NCI-H1417 (cell line): ENCODE data around the gene APOC4.
"Not testable (repeated sequence)": the region's sequence is repeated elsewhere in the genome, so short reads cannot be mapped to it uniquely, and the experiment has no call there.

Experiments used
- DNase-seq, 3 experiments: peaks; one replicate each; lab custom pipeline; 2025; lab: John Stamatoyannopoulos, UW

The APOC4 gene

GRCh38 chr19:44942067-44942571 lies at the start of gene APOC4:
TSS of gene APOC4 (plus strand) at chr19:44942237. CDS start at chr19:44942278, 41 bp downstream.
- DNase-seq: no peak

DNA sequence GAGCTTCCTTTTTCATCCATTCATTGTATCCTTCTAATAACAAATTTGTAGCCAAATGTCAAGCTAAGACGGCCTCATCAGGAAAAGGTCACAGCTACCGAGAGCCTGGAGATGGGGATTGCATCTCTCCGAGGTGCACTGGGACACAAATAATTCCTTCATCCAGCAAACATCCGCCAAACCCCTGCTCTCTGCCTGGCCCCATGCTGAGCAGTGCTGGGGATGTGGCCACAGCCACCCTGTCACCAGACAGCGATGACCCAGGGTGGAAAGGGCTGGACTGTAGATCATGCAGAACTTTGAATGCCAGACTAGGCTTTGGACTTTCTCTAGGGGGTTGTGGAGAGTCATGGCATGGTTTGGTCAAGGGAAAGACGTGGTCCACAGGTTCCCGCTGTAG lies 49.1 kb upstream of the APOC4 start:
- no peak for DNase-seq

DNA sequence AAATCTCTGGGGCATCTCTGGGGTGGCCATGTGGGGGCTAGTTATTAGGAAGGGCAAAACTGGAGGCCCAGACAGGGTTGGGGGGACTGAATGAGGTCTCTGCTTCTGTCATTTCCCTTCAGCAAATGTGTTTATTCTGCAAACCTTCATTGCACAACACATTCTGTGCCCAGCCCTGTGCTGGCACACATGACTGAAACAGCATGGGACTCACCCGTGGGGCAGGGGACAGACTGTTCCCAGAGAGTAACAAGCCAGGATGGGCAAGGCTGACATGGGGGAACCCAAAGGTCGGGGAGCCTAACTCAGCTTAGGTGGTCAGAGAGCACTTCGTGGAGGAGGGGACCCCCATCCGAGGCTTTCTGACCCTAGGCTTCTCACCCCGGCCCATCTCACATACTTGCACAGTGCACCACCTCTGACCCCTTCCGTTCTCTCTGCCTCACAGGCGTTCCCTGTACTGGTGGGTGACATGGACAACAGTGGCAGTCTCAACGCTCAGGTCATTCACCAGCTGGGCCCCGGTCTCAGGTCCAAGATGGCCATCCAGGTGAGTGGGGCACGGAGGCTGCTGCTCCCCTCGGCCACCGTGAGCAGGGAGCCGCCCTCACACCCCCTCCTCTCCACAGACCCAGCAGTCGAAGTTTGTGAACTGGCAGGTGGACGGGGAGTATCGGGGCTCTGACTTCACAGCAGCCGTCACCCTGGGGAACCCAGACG lies 48.5 kb upstream of the APOC4 start:
- no peak for DNase-seq

- no peak for DNase-seq
Measured at GRCh38 chr19:44894052-44894400, 48.0 kb upstream of the APOC4 start.

GRCh38 chr19:44894946-44895345 lies 47.1 kb upstream of the APOC4 start:
- no peak for DNase-seq

DNA sequence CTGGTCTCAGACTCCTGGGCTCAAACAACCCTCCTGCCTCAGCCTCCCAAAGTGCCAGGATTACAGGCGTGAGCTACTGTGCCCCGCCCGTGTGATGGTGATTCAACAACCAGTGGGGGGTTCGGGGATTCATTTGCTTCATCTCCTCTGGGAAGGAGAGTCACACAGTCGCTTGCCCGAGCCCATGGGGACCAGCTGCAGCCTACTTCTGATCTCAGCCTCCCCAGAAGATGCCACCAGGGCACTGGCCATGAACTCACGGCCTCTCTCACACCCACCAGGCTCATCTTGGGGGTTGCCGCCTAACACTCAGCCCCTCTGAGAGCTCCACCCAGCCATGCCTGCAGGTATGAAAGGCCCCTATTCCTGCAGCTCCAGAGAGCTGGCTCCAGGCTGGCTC lies 44.2 kb upstream of the APOC4 start:
- DNase-seq: no peak

- DNase-seq: no peak
Measured at GRCh38 chr19:44900328-44901244, 41.5 kb upstream of the APOC4 start.

- no peak for DNase-seq
Measured at GRCh38 chr19:44903216-44903601, 38.8 kb upstream of the APOC4 start.

- DNase-seq: peak; percentile 7 to 65 (median 30)
Measured at GRCh38 chr19:44903602-44904425, 38.2 kb upstream of the APOC4 start.

DNA sequence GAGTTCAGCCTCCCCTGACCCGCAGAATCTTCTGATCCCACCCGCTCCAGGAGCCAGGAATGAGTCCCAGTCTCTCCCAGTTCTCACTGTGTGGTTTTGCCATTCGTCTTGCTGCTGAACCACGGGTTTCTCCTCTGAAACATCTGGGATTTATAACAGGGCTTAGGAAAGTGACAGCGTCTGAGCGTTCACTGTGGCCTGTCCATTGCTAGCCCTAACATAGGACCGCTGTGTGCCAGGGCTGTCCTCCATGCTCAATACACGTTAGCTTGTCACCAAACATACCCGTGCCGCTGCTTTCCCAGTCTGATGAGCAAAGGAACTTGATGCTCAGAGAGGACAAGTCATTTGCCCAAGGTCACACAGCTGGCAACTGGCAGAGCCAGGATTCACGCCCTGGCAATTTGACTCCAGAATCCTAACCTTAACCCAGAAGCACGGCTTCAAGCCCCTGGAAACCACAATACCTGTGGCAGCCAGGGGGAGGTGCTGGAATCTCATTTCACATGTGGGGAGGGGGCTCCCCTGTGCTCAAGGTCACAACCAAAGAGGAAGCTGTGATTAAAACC lies 37.5 kb upstream of the APOC4 start:
- DNase-seq: peak in 1 of 3 experiments; percentile 13

DNA sequence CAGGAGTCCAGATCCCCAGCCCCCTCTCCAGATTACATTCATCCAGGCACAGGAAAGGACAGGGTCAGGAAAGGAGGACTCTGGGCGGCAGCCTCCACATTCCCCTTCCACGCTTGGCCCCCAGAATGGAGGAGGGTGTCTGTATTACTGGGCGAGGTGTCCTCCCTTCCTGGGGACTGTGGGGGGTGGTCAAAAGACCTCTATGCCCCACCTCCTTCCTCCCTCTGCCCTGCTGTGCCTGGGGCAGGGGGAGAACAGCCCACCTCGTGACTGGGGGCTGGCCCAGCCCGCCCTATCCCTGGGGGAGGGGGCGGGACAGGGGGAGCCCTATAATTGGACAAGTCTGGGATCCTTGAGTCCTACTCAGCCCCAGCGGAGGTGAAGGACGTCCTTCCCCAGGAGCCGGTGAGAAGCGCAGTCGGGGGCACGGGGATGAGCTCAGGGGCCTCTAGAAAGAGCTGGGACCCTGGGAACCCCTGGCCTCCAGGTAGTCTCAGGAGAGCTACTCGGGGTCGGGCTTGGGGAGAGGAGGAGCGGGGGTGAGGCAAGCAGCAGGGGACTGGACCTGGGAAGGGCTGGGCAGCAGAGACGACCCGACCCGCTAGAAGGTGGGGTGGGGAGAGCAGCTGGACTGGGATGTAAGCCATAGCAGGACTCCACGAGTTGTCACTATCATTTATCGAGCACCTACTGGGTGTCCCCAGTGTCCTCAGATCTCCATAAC lies 36.4 kb upstream of the APOC4 start, which contains the start of gene APOE:
Gene APOE (plus strand): TSS at position 360 of the 724 bp plus-strand sequence. CDS start 829 bp downstream, outside the sequence.
- peak in 2 of 3 experiments; percentile 10 to 25 for DNase-seq

GRCh38 chr19:44907613-44908012 lies 34.4 kb upstream of the APOC4 start:
- DNase-seq: no peak

GRCh38 chr19:44908074-44908835 lies 33.8 kb upstream of the APOC4 start:
- DNase-seq: no peak

- no peak for DNase-seq
Measured at GRCh38 chr19:44908836-44909261, 33.2 kb upstream of the APOC4 start.

DNA sequence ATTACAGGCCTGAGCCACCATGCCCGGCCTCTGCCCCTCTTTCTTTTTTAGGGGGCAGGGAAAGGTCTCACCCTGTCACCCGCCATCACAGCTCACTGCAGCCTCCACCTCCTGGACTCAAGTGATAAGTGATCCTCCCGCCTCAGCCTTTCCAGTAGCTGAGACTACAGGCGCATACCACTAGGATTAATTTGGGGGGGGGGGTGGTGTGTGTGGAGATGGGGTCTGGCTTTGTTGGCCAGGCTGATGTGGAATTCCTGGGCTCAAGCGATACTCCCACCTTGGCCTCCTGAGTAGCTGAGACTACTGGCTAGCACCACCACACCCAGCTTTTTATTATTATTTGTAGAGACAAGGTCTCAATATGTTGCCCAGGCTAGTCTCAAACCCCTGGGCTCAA lies 32.3 kb upstream of the APOC4 start:
- no peak for DNase-seq

DNA sequence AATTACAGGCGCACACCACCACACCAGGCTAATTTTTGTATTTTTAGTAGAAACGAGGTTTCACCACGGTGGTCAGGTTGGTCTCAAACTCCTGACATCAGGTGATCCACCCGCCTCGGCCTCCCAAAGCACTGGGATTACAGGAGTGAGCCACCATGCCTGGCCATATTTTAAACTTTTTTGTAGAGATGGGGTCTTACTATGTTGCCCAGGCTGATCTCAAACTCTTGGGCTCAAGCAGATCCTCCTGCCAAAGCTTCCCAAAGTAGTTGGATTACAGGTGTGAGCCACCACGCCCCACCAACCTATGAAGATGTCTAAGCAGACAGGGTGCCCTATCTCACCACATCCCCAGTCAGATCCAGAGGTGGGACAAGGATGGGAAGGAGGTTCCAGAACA lies 30.1 kb upstream of the APOC4 start:
- not testable (repeated sequence) for DNase-seq

DNA sequence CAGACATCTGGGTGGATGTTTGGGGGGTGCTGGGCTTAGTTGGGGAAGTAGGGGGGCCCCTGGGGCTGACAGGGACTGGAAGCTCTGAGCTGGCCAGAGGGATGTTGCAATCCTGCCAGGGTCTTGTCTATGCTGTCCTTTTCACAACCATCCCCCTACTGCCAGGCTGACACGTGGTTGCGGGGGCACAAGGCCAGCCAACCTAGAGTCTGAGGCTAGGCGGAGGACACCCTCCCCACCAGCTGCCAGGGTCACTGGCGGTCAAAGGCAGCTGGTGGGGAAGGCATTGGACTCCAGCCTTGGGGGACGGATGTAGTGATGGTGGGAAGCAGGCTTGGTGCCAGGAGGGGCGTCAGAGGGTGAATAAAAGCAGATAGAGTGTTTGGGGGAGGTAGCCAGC lies 29.2 kb upstream of the APOC4 start:
- DNase-seq: no peak

DNA sequence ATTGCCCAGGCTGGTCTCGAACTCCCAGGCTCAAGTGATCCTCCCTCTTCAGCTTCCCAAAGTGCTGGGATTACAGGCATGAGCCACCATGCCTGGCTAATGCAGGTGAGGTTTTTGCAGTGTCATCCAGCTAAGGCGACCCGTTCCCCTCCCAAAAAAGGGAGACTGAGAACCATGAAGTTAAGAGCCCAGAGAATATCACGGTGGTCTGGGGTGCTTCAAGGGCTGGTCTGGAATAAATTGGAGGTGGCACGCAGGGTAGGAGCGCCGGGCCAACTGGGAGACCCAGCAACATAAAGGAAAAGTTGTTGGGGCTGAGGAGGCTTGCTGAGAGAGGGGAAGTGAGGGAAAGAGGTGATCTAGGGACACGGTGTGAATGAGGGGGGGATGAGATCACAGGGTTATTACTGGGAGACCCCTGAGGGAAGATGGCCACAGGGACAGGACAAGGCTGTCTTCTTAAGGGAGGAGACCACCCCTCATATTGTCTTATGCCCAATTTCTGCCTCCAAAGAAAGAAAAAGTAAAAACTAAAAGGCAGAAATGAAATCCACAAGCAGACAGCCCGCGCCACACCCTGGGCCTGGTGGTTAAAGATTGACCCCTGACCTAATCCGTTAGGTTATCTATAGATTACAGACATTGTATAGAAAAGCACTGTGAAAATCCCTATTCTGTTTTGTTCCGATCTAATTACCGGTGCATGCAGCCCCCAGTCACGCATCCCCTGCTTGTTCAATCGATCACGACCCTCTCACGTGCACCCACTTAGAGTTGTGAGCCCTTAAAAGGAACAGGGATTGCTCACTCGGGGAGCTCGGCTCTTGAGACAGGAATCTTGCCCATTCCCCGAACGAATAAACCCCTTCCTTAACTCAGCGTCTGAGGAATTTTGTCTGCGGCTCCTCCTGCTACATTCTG lies 28.3 kb upstream of the APOC4 start:
- DNase-seq: not testable (repeated sequence)
